Stimulated activated CD4-positive, alpha-beta T cell treated with anti-CD3 and anti-CD28 coated beads, Interleukin-12 subunit alpha, Interleukin-12 subunit beta, amount 100 ng/mL, for 24 hours (primary cell): ENCODE results near the gene CEP250.
A peak's percentile ranks its signal among the peaks of the same experiment; 100 is the strongest.
"Not testable (repeated sequence)": the region's sequence is repeated elsewhere in the genome, so short reads cannot be mapped to it uniquely, and the experiment has no call there.

ENCODE experiments used
- DNase-seq, 2 experiments: peaks; one replicate each; pipeline ENCODE4 v3.0.0-alpha.2; 2020; ENCODE audit warnings: low read depth in 2 of 2

The CEP250 gene, protein sequence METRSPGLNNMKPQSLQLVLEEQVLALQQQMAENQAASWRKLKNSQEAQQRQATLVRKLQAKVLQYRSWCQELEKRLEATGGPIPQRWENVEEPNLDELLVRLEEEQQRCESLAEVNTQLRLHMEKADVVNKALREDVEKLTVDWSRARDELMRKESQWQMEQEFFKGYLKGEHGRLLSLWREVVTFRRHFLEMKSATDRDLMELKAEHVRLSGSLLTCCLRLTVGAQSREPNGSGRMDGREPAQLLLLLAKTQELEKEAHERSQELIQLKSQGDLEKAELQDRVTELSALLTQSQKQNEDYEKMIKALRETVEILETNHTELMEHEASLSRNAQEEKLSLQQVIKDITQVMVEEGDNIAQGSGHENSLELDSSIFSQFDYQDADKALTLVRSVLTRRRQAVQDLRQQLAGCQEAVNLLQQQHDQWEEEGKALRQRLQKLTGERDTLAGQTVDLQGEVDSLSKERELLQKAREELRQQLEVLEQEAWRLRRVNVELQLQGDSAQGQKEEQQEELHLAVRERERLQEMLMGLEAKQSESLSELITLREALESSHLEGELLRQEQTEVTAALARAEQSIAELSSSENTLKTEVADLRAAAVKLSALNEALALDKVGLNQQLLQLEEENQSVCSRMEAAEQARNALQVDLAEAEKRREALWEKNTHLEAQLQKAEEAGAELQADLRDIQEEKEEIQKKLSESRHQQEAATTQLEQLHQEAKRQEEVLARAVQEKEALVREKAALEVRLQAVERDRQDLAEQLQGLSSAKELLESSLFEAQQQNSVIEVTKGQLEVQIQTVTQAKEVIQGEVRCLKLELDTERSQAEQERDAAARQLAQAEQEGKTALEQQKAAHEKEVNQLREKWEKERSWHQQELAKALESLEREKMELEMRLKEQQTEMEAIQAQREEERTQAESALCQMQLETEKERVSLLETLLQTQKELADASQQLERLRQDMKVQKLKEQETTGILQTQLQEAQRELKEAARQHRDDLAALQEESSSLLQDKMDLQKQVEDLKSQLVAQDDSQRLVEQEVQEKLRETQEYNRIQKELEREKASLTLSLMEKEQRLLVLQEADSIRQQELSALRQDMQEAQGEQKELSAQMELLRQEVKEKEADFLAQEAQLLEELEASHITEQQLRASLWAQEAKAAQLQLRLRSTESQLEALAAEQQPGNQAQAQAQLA (N-terminal part only)

DNA sequence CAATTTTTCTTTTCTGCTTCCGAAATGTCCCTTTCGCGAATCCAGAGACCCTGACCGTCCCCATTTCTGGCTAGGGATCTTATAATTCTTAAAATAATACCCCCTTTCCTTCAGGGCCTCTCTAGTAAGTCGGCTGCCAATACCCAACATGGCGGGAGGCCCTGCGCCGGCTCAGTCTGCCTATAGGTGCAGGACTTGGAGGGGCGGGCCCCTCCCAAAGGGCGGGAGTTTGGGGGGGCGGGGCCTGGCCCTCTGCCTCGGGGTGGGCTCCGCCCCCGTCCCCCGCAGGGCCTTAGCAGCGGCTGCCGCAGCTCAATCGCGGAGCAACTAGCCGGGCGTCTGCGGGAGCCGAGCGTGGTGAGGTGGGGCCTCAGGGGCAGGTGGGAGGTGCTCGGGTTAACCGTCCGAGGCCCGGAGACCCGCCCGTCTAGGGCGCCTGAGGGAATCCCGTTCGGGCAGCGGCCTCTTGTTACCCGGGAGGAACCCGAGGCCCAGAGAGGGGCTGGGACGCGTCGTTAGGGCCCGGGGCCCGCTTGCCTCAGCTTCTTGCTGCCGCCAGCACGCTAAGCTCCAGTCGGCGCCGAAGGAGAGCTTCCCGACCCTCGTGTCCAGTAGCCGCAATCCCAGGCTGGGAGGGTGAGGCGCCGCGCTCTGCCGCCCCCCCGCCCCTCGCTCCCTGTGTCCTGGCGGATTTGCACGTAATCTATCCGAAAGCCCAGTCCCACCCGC is at the start of gene CEP250:
CEP250 (plus strand) TSS at position 718 of the 729 bp plus-strand sequence. CDS start 6,770 bp downstream, outside the sequence.
- peak; percentile 84 to 90 for DNase-seq

DNA sequence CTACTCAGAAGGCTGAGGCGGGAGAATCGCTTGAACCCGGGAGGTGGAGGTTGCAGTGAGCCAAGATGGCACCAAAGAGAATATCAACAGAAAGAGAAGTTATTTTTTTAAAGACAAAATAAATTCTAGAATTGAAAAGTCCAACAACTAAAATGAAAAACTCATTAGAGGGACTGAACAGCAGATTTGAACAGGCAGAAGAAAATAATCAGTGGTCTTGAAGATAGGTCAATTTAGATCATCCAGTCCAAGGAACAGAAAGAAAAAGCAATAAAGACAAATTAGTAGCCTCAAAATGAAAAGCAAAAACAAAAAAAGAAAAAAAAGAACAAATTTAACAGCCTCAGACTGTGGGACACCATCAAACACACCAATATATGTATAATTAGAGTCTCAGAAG is 49.6 kb upstream of the CEP250 start:
- no peak for DNase-seq

DNA sequence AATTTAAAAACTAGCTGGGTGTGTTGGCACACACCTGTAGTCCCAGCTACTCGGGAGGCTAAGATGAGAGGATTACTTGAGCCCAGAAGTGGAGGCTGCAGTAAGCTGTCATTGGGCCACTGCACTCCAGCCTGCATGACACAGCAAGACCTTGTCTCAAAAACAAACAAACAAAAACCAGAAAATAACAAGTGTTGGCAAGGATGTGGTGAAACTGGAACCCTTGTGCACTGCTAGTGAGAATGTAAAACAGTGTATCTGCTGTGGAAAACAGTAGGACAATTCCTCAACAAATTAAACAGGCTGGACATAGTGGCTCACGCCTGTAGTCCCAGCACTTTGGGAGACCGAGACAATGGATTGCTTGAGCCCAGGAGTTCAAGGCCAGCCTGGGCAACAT is 47.1 kb upstream of the CEP250 start:
- no peak for DNase-seq

DNA sequence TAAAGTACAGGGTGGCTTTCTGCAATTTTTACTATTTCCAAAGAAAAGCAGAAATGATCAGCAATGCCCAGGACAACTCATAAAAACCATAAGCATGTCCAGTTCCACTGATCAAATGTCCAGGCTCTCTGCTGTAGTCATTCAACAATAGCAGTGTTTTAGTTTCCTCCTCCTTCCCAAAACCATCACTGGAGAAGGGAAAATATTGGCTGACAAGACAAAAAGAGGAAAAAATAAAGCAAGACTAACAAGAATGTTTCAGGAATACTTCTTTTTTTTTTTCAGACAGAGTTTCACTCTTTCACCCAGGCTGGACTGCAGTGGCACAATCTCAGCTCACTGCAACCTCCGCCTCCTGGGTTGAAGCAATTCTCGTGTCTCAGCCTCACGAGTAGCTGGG is 45.9 kb upstream of the CEP250 start:
- no peak for DNase-seq

DNA sequence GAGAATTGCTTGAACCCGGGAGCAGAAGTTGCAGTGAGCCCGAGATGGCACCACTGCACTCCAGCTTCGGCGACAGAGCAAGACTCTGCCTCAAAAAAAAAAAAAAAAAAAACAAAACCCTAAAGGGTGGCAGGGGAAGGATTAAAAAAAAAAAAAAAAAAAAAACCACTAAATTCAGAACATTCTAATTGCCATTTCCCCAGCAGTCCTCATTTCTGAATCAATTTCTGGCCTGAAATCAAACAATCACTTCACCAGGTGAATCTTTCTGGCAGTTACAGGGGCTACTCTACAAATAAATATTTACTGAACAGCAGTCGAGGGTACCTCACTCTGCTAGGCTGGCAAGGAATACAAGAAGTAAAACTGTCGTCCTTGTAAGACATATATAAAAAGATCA is 44.8 kb upstream of the CEP250 start:
- DNase-seq = no peak

DNA sequence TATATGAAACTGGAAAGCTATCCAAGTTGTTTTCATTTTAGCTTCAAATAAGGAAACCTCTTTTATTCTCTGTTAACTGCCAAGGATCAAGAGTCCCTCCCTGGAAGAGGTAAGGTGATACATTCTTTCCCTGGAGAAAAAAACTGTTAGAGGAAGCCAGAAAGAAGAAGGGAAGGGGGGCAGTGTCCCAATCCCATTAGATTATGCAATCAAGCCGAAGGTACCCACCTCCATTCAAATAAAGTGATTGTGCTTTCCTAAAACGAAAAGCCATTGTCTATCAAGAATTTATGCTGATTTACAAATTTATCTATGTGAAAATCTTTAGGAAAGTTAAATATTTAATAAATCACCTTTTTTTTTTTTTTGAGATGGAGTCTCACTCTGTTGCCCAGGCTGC is 34.1 kb upstream of the CEP250 start:
- DNase-seq = no peak

DNA sequence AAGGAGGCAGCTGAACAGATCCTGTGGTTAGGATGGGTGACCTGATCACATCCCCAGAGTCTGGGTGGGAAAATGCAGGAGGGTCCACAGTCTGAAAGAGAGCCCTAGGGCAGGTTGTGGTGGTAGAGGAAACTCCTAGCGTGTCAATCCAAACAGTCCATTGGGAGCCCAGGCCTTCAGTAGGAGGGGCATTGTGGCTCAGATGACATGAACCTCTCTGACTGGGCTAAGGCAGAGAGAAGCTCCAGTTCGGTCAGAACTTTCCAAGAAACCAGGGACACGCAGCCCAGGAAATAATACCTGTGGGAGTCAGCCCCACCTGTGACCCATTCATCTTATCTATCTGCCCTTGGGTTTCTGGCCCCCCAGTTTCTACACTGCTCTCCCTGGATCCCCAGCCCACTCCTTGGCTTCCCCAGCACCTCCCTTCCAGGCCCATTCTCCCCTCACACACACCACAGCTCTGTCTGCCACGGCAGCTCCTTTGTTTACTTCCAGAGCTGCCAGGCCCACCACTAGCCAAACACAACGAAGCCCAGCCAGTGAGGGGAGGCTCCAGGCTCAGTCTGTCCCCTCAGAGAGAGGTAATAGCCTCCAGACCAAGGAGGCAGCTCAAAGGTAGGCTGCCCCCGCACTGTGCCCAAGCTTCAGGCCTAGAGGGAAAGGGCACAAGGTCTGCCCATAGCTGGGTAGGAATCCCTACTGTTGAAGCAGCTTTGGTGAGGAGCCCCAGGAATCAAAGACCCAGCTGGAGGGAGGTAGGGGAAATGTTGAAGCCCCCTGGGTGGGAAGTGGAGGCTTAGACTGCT is 23.6 kb upstream of the CEP250 start:
- DNase-seq = no peak

DNA sequence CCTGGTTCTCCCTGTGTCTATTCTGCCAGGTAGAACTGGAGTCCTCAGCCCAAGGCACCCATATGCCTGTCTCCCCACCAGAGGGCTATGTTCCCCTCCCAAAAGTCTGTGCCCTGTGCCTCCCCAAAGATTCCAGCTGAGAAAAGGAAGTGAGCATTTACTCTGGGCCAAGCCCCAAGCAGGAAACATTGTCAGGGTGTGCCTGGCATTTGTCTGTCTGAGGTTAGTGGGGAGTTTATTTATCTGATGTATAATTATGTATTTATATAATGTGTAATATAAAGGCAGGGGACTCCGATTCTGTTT is 23.0 kb upstream of the CEP250 start:
- no peak for DNase-seq

DNA sequence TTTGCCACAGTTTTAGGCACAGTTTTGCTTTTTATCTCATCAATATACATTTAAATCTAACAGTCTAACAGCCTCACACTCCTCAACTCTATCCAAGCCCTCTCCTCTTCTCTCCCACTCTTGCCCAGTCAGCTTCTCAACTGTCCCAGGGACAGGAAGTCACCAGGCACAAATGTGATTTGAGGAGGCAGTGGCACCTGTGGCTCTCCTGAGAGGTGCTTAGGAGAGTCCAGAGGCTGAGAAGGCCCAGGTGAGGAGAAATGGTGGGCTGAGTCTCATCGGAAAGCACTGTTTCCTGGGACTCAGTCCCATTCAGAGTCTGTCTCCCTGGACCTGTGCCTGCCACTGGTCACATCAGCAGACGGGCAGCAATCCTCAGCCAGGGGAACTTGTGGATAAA is 22.1 kb upstream of the CEP250 start:
- no peak for DNase-seq

DNA sequence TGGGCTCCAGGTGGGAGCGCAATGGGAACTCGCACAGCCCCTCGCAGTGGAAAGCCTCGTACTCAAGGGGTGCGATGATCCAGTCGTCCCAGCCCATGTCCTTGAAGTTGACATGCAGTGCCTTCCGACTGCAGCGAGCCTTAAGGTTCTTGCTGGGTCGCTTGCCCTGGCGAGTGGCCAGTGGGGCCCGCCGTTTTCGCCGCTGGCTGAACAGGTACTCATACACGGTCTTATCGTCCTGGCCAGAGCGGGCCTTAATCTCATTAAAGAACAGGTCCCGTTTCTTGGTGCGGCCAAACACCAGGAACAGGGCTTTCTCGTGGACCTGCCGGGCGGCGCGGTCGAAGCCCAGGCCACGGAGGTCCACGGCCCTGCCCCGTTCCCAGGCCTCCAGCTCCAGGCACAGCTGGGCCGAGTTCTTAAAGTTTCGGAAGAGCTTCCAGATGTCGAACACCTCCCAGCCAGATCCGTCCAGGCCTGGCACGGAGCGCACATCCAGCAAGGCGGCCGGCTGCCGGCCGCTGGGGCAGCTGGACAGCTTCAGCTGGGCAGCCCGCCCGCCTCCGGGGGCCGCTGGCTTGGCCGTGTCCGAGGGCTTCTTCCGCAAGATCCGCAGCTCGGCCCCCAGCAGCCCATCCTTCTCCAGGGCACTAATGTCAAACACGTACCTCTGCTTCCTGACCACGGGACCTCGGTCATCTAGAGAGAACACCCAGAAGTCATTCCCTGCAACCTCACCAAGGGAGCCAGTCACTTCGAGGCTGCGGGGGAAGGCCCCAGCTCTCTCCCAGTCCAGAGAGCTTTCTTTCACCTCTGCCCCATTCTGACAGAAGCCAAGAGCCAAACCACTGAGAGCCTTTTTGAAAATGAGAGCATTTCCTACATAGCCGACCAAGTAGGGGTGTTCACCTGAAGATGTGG is 21.1 kb upstream of the CEP250 start:
- DNase-seq = no peak

DNA sequence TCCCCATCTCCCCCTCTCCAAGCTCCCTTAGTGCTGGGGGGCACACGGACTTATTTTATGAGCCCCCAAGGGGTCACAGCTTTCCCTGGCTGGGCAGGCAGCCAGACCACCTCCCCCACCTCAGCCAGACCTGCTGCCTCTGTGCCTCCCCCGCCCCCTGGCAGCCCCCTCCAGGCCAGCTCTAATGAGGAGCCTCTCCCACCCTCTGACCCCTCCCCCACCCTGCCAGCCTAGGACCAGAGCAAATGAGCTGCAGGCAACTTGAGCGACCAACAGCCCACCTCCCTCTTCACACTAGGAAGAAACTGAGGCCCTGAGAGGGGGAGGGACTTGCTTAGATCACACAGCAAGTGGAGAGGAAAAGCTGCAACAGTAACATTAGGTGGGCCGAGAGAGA is 19.2 kb upstream of the CEP250 start:
- DNase-seq = no peak

DNA sequence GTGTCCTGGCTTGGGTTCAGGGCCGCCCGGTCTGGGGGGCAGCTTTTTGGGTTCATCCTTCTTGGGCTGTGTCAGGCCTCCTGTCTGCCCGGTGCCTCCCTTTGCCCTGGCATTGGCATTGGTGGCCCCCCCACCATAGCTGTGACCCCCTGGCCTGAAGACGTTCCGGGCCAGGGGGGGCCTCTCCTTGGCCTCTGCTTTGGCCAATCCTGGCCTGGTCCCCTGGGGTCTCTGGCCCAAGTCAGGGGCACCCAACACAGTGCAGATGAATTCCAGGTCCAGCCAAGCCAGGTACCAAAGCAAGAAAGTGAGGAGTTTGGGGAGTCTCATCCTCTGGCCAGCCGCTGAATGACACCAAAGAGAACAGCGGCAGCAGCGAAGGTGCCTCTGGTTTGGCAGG is 17.8 kb upstream of the CEP250 start:
- no peak for DNase-seq

DNA sequence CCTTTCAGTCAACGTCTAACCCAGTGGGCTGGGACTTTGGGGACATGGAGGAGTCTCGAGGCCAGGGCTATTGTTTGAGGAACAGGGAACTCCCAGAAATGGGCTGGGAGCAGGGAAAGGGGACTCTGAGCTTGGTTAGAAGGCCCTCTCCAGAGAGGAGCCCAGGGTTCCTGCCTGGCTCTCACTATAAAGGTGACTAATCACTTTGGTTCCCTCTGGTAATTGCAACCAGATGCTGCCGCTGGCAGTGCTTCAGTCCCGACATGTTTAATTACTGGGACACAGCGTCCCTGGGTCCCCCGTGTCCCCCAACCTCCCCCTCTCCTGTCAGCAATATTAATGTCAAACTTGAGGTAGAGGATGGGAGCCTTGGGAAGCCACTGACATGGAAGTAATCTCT is 12.4 kb upstream of the CEP250 start:
- no peak for DNase-seq

DNA sequence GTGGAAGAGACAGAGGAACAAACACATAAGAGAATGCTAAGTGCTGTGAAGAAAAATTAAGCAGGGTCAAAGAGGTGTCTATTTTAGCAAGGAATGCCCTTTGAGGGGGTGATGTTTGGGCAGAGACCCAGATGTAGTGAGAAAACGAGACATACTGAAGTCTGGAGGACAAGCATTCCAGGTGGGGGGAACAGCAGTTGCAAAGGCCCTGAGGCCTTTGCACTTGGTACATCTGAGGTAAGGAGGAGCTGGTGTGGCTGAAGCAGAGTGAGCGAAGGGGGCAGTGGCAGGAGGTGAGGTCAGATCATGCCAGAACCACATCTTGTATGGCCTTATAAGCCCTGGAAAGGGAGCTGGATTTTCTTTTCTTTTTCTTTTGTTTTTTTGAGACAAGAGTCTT is 11.2 kb upstream of the CEP250 start:
- DNase-seq = no peak

DNA sequence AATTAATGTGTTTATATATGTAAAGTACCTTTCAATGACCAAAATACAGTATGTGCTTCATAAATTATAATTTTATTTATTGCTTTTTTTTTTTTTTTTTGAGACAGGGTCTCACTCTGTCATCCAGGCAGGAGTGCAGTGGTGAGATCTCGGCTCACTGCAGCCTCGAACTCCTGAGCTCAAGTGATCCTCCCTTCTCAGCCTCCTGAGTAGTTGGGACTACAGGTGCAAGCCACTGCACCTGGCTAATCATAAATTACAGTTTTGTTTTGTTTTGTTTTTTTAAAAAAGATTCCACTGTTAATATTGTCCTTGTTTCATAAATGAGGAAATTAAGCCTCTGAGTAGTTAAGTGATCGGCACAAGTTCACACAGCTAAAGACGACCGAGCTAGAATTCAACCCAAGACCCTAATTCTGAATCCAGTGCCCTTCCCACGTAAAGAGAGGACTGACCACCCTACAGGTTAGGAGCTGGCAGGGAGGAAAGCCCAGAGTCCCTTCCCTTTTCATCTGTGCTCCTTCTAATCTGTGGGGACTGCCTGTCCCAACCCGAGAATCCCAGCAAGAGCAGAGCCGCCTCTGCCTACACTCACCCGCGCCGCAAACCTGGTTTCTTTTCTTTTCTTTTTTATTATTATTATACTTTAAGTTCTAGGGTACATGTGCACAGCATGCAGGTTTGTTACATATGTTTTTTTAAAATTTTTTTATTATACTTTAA is 8.9 kb upstream of the CEP250 start:
- DNase-seq = no peak

DNA sequence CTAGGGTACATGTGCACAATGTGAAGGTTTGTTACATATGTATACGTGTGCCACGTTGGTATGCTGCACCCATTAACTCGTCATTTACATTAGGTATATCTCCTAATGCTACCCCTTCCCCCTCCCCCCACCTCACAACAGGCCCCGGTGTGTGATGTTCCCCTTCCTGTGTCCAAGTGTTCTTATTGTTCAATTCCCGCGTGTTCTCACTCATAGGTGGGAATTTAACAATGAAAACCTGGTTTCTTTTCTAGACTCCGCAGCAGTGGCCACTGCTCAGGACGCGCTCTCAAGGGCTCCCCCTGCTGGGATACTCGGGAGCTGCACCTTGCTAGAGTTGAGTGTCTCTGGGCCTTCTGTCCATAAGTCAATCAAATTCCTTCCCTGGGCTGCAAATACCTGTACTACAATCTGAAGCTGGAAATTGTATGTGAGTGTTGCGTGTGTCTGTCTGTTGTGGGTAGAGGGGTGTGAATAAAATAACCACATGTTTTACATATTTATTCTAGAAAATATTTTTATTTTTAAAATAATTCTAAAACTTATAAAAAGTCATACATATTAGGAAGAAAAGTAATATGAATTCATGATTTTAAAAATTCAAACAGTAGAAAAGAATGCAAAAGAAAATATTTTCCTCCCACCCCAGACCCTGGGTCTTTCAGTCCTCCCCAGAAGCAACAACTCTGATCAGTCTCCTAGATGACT is 8.2 kb upstream of the CEP250 start:
- DNase-seq = peak; percentile 73 to 95

DNA sequence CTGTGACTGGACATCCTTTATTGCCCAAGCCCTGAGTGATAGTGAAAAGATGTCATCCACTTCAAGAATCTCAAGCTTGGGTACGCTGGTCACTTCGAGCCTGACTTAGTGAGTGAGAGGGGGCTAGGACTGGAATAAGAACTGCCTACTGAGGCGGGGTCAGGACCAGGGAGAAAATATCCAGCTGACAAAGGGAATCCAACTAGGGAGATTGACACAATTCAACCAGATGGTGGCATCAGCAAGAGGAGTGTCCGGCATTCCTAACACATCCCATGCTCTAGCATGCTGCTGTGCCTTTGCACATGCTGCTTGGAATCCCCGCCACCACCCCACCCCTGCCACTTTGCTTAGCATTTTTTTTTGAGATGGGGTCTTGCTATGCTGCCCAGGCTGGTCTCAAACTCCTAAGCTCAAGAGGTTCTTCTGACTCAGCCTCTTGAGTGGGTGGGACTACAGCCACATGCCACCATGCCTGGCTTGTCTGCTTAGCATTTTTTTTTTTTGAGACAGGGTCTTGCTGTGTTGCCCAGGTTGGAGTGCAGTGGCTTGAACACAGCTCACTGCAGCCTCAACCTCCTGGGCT is 6.5 kb upstream of the CEP250 start:
- DNase-seq = no peak

DNA sequence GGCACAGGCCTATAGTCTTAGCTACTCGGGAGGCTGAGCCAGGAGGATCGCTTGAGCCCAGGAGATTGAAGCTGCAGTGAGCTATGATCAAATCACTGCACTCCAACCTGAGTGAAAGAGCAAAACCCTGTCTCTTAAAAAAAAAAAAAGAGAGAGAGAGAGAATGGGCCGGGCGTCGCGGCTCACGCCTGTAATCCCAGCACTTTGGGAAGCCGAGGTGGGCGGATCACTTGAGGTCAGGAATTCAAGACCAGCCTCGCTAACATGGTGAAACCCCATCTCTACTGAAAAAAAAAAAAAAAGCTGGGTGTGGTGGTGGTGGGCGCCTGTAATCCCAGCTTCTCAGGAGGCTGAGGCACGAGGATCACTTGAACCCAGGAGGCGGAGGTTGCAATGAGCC is 5.5 kb upstream of the CEP250 start:
- not testable (repeated sequence) for DNase-seq
